ENCODE data around the gene SYNE1.
A peak's percentile ranks its signal among the peaks of the same experiment; 100 is the strongest.

The SYNE1 gene

GRCh38 chr6:152309006-152309405 lies 328.2 kb downstream of the SYNE1 start:
- DNase-seq, result no peak

GRCh38 chr6:152308306-152308705 lies 328.9 kb downstream of the SYNE1 start:
- DNase-seq, result no peak

- DNase-seq, result no peak
These were observed 331.5 kb downstream of the SYNE1 start for GRCh38 chr6:152305672-152306071.

GRCh38 chr6:152301765-152302568 lies 335.2 kb downstream of the SYNE1 start:
- DNase-seq, result peak; percentile 85

- no peak for DNase-seq
These were observed 336.0 kb downstream of the SYNE1 start for GRCh38 chr6:152301021-152301764.

GRCh38 chr6:152300517-152300916 lies 336.6 kb downstream of the SYNE1 start:
- DNase-seq, result no peak

GRCh38 chr6:152298848-152299735 lies 338.1 kb downstream of the SYNE1 start:
- DNase-seq, result no peak

- no peak for DNase-seq
These were observed 339.0 kb downstream of the SYNE1 start for GRCh38 chr6:152298055-152298647.

GRCh38 chr6:152296648-152297376 lies 340.4 kb downstream of the SYNE1 start:
- no peak for DNase-seq

- no peak for DNase-seq
These were observed 341.2 kb downstream of the SYNE1 start for GRCh38 chr6:152295920-152296319.

GRCh38 chr6:152295346-152295745 lies 341.8 kb downstream of the SYNE1 start:
- no peak for DNase-seq

- DNase-seq, result no peak
These were observed 343.8 kb downstream of the SYNE1 start for GRCh38 chr6:152293404-152293803.

GRCh38 chr6:152292555-152292954 lies 344.6 kb downstream of the SYNE1 start:
- no peak for DNase-seq

- no peak for DNase-seq
These were observed 346.5 kb downstream of the SYNE1 start for GRCh38 chr6:152290693-152291092.

- DNase-seq, result no peak
These were observed 359.3 kb downstream of the SYNE1 start for GRCh38 chr6:152277826-152278329.

GRCh38 chr6:152273638-152274037 lies 363.5 kb downstream of the SYNE1 start:
- DNase-seq, result no peak

GRCh38 chr6:152273002-152273401 lies 364.2 kb downstream of the SYNE1 start:
- no peak for DNase-seq

- no peak for DNase-seq
These were observed 364.7 kb downstream of the SYNE1 start for GRCh38 chr6:152272486-152272885.

GRCh38 chr6:152271776-152272464 lies 365.2 kb downstream of the SYNE1 start:
- DNase-seq, result no peak

GRCh38 chr6:152270301-152270925 lies 366.7 kb downstream of the SYNE1 start:
- no peak for DNase-seq
